H9 (cell line): ENCODE measurements around the gene TNIK. TPM values are rescaled to one million over a fixed set of nuclear protein-coding genes. Genes with fewer than 3 reads are reported as not detected.

ENCODE experiments used
- DNase-seq: peaks from one replicate; pipeline ENCODE4 v3.0.0-alpha.2; 2017
- H2AFZ ChIP-seq: one replicate; pipeline ENCODE4 v1.6.1; 2013; ENCODE audit warnings: mild to moderate bottlenecking, low read length, control low read depth, moderate library complexity
- H2AK5ac ChIP-seq: 2 replicates; pipeline ENCODE4 v1.6.1; 2013; ENCODE audit warnings: low read length, control low read depth, mixed read lengths; ENCODE audit not compliant: insufficient read length
- H2BK120ac ChIP-seq: one replicate; pipeline ENCODE4 v1.6.1; 2013; ENCODE audit warnings: low read depth, mild to moderate bottlenecking, low read length, control low read depth, inconsistent platforms; ENCODE audit not compliant: poor library complexity, severe bottlenecking
- H2BK12ac ChIP-seq: 2 replicates; pipeline ENCODE4 v1.6.1; 2013; ENCODE audit warnings: low read length, control low read depth, mixed read lengths, low read depth; ENCODE audit not compliant: insufficient read length
- H2BK15ac ChIP-seq: 2 replicates; pipeline ENCODE4 v1.6.1; 2013; ENCODE audit warnings: low read depth, low read length, control low read depth
- H2BK20ac ChIP-seq: one replicate; pipeline ENCODE4 v1.6.1; 2013; ENCODE audit warnings: low read depth, mild to moderate bottlenecking, low read length, control low read depth, inconsistent platforms; ENCODE audit not compliant: poor library complexity, severe bottlenecking
- H2BK5ac ChIP-seq: 2 replicates; pipeline ENCODE4 v1.6.1; 2013; ENCODE audit warnings: low read length, control low read depth, mixed read lengths; ENCODE audit not compliant: insufficient read length
- H3K14ac ChIP-seq: 2 replicates; pipeline ENCODE4 v1.6.1; 2013; ENCODE audit warnings: low read length, control low read depth; ENCODE audit not compliant: insufficient read depth
- H3K18ac ChIP-seq: 2 replicates; pipeline ENCODE4 v1.6.1; 2013; ENCODE audit warnings: low read depth, mild to moderate bottlenecking, mixed read lengths, low read length, control low read depth; ENCODE audit not compliant: insufficient read length
- H3K23ac ChIP-seq: 2 replicates; pipeline ENCODE4 v1.6.1; 2013; ENCODE audit warnings: low read length, control low read depth, mixed read lengths, low read depth; ENCODE audit not compliant: insufficient read length
- H3K23me2 ChIP-seq: 2 replicates; pipeline ENCODE4 v1.6.1; 2013; ENCODE audit warnings: low read depth, mild to moderate bottlenecking, mixed read lengths, low read length, control low read depth; ENCODE audit not compliant: insufficient read length, poor library complexity, severe bottlenecking
- H3K27ac ChIP-seq: 2 replicates; pipeline ENCODE4 v1.5.1; 2013; ENCODE audit warnings: low read length, control low read depth, mixed read lengths, low read depth; ENCODE audit not compliant: insufficient read length
- H3K27me3 ChIP-seq: 2 replicates; pipeline ENCODE4 v1.6.1; 2013; ENCODE audit warnings: low read length, control low read depth, inconsistent platforms; ENCODE audit not compliant: insufficient read depth
- H3K4ac ChIP-seq: 2 replicates; pipeline ENCODE4 v1.6.1; 2013; ENCODE audit warnings: low read depth, mild to moderate bottlenecking, control low read depth, inconsistent platforms, low read length, moderate library complexity
- H3K4me1 ChIP-seq: 2 replicates; pipeline ENCODE4 v1.6.1; 2013; ENCODE audit warnings: low read length, control low read depth, inconsistent platforms; ENCODE audit not compliant: insufficient read depth
- H3K4me2 ChIP-seq: 2 replicates; pipeline ENCODE4 v1.6.1; 2013; ENCODE audit warnings: low read length, control low read depth, mixed read lengths; ENCODE audit not compliant: insufficient read length, insufficient read depth
- H3K56ac ChIP-seq: 2 replicates; pipeline ENCODE4 v1.6.1; 2013; ENCODE audit warnings: low read depth, mild to moderate bottlenecking, mixed read lengths, low read length, control low read depth; ENCODE audit not compliant: insufficient read length
- H3K79me1 ChIP-seq: 2 replicates; pipeline ENCODE4 v1.6.1; 2013; ENCODE audit warnings: low read depth, mild to moderate bottlenecking, moderate library complexity, low read length, control low read depth, inconsistent platforms; ENCODE audit not compliant: insufficient read depth, poor library complexity, severe bottlenecking
- H3K79me2 ChIP-seq: 2 replicates; pipeline ENCODE4 v1.6.1; 2013; ENCODE audit warnings: low read length, control low read depth, inconsistent platforms; ENCODE audit not compliant: insufficient read depth
- H3K9ac ChIP-seq: 2 replicates; pipeline ENCODE4 v1.6.1; 2013; ENCODE audit warnings: low read length, control low read depth, mixed read lengths; ENCODE audit not compliant: insufficient read length; ENCODE audit errors: extremely low read depth
- H3K9me3 ChIP-seq: one replicate; pipeline ENCODE4 v1.6.1; 2013; ENCODE audit warnings: low read depth, low read length, inconsistent platforms; ENCODE audit not compliant: control insufficient read depth
- H3T11ph ChIP-seq: one replicate; pipeline ENCODE4 v1.6.1; 2013; ENCODE audit warnings: mild to moderate bottlenecking, low read length, control low read depth, inconsistent platforms
- H4K20me1 ChIP-seq: one replicate; pipeline ENCODE4 v1.6.1; 2013; ENCODE audit not compliant: control insufficient read depth, insufficient read length, insufficient read depth
- H4K5ac ChIP-seq: 2 replicates; pipeline ENCODE4 v1.6.1; 2013; ENCODE audit warnings: low read depth, mild to moderate bottlenecking, mixed read lengths, low read length, control low read depth; ENCODE audit not compliant: insufficient read length
- H4K8ac ChIP-seq: replicated peaks from 2 replicates; pipeline ENCODE4 v1.6.1; 2013; ENCODE audit warnings: low read length, control low read depth, mixed read lengths, low read depth; ENCODE audit not compliant: insufficient read length
- H4K91ac ChIP-seq: 2 replicates; pipeline ENCODE4 v1.6.1; 2013; ENCODE audit warnings: low read depth, mild to moderate bottlenecking, moderate library complexity, mixed read lengths, low read length, control low read depth; ENCODE audit not compliant: insufficient read length
- H3K27ac Mint-ChIP-seq, 3 experiments: 2 replicates in 2 of 3; 3 replicates in 1 of 3; pipeline ENCODE4 v1.8.0; 2020 to 2021; ENCODE audit warnings: mixed read lengths in 3 of 3, mild to moderate bottlenecking in 1 of 3, moderate library complexity in 1 of 3
- H3K27me3 Mint-ChIP-seq: 2 replicates; pipeline ENCODE4 v1.8.0; 2021; ENCODE audit warnings: low read depth, mild to moderate bottlenecking, moderate library complexity, mixed read lengths
- H3K36me3 Mint-ChIP-seq, 3 experiments: 2 replicates in 2 of 3; 3 replicates in 1 of 3; pipeline ENCODE4 v1.8.0; 2020 to 2021; ENCODE audit warnings: low read depth in 3 of 3, mixed read lengths in 3 of 3; ENCODE audit not compliant: insufficient read depth in 1 of 3
- H3K4me1 Mint-ChIP-seq, 2 experiments: 2 replicates each; pipeline ENCODE4 v1.8.0; 2020; ENCODE audit warnings: mixed read lengths in 2 of 2
- H3K4me3 Mint-ChIP-seq, 2 experiments: 2 replicates in 1 of 2; 3 replicates in 1 of 2; pipeline ENCODE4 v1.8.0; 2020 to 2021; ENCODE audit warnings: mild to moderate bottlenecking in 2 of 2, mixed read lengths in 2 of 2, moderate library complexity in 1 of 2
- H3K9me3 Mint-ChIP-seq, 2 experiments: 2 replicates in 1 of 2; 3 replicates in 1 of 2; pipeline ENCODE4 v1.8.0; 2020; ENCODE audit warnings: mild to moderate bottlenecking in 2 of 2, mixed read lengths in 2 of 2, moderate library complexity in 1 of 2
- WGBS: extraction: QIAGEN DNeasy Blood & Tissue Kit; methylation state at CpG from one replicate; pipeline ENCODE4 v1.1.7; 2013; ENCODE audit warnings: missing lambda C conversion rate, low lambda C conversion rate, mixed read lengths; ENCODE audit not compliant: insufficient read length; ENCODE audit errors: extremely low coverage; 5-methylcytosine and 5-hydroxymethylcytosine counted together
- total RNA-seq: library from RNA; stranded (reverse); gene quantifications from 2 replicates; pipeline ENCODE4 v1.2.1, GENCODE V29; 2021
- TF ChIP-seq, protein P1 (sequence below): fragments of 200-600 bp; sonication (generic); conservative IDR thresholded peaks from 3 replicates; pipeline ENCODE4 v1.8.0; 2021; ENCODE audit warnings: antibody characterized with exemption, mild to moderate bottlenecking

TNIK gene
- total RNA-seq, 1 experiment from 2014 or later: 15.9 TPM

DNA sequence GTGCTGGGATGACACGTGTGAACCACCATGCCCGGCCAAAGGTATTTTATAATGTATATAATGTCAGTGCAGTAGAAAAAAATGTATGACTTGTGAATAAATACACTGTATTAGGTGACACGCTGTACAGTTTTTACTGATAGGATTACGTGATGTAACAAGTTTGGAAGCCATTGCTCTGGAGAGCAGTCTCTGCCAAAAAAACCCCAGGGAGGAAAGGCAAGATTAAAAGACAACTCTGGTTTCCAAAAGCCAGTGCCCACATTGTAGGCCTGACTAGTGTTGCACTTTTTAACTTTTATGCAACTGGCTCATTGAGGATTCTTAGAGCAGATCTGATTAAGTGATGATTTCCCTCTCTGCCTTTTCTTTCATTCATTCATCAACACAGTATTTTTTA is 371.7 kb downstream of the TNIK start:
- Histone ChIP-seq H4K8ac (no peak overlapping the region), H3K18ac (no peak overlapping the region), H3K14ac (no peak overlapping the region), H3K4me1 (no peaks in the 10 kb centered on the region), H4K20me1 (no peaks in the 10 kb centered on the region), H2AK5ac (no peak overlapping the region), H2AFZ (no peak overlapping the region), H3T11ph (no peak overlapping the region), H3K27me3 (no peaks in the 10 kb centered on the region), H2BK12ac (no peak overlapping the region), H3K4me2 (no peak overlapping the region), H3K4ac (no peak overlapping the region), H4K5ac (no peak overlapping the region), H2BK15ac (no peak overlapping the region), H3K79me1 (no peaks in the 10 kb centered on the region), H3K9me3 (no peaks in the 10 kb centered on the region), H4K91ac (no peak overlapping the region), H3K23ac (no peak overlapping the region), H3K9ac (no peak overlapping the region), H3K79me2 (no peaks in the 10 kb centered on the region), H3K27ac (no peak overlapping the region), H2BK120ac (no peak overlapping the region), H3K56ac (no peak overlapping the region), H2BK20ac (no peak overlapping the region), H3K23me2 (no peaks in the 10 kb centered on the region), H2BK5ac (no peak overlapping the region)
- H3K9me3 Mint-ChIP-seq: no peaks in the 10 kb centered on the region
- H3K27ac Mint-ChIP-seq: no peak overlapping the region
- no peaks in the 10 kb centered on the region for H3K4me1 Mint-ChIP-seq
- DNase-seq: no peak
- H3K4me3 Mint-ChIP-seq: no peak overlapping the region
- no peaks in the 10 kb centered on the region for H3K27me3 Mint-ChIP-seq
- peaks cover 0 to 2% (median 0%) of the 10 kb centered on the region in 3 experiments; a peak in 1 of 7 replicates for H3K36me3 Mint-ChIP-seq
- no CpG with 5 or more reads among the region's 4 CpGs for WGBS
- TF ChIP-seq, protein P1, sequence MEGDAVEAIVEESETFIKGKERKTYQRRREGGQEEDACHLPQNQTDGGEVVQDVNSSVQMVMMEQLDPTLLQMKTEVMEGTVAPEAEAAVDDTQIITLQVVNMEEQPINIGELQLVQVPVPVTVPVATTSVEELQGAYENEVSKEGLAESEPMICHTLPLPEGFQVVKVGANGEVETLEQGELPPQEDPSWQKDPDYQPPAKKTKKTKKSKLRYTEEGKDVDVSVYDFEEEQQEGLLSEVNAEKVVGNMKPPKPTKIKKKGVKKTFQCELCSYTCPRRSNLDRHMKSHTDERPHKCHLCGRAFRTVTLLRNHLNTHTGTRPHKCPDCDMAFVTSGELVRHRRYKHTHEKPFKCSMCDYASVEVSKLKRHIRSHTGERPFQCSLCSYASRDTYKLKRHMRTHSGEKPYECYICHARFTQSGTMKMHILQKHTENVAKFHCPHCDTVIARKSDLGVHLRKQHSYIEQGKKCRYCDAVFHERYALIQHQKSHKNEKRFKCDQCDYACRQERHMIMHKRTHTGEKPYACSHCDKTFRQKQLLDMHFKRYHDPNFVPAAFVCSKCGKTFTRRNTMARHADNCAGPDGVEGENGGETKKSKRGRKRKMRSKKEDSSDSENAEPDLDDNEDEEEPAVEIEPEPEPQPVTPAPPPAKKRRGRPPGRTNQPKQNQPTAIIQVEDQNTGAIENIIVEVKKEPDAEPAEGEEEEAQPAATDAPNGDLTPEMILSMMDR: no peak
